Keratinocyte (primary cell): ENCODE results near the gene REEP3. TPM values are rescaled to one million over a fixed set of nuclear protein-coding genes. Genes with fewer than 3 reads are reported as not detected.

Experiments
- DNase-seq: peaks from one replicate; pipeline ENCODE4 v3.0.0-alpha.2; 2011; ENCODE audit warnings: low read depth, missing footprints, low spot score
- FAIRE-seq: peaks from 2 replicates; lab custom pipeline; 2011; peaks lifted over from hg19 to GRCh38; lab: Jason Lieb, UNC
- H2AFZ ChIP-seq: 2 replicates; pipeline ENCODE4 v1.6.0; 2012; ENCODE audit warnings: low read length, control low read depth, inconsistent platforms; ENCODE audit not compliant: control insufficient read depth
- H3K27ac ChIP-seq: 2 replicates; pipeline ENCODE4 v1.5.1; 2011; ENCODE audit warnings: low read length; ENCODE audit not compliant: control insufficient read depth, insufficient read depth
- H3K27me3 ChIP-seq: 3 replicates; pipeline ENCODE4 v1.6.0; 2011; ENCODE audit warnings: low read length; ENCODE audit not compliant: control insufficient read depth, insufficient read depth; ENCODE audit errors: extremely low read depth
- H3K36me3 ChIP-seq, 2 experiments: 2 replicates in 1 of 2; 3 replicates in 1 of 2; pipeline ENCODE4 v1.5.1; 2011; ENCODE audit warnings: low read length in 2 of 2, mild to moderate bottlenecking in 1 of 2; ENCODE audit not compliant: control insufficient read depth in 2 of 2, insufficient read depth in 2 of 2; ENCODE audit errors: extremely low read depth in 1 of 2
- H3K4me1 ChIP-seq: 3 replicates; pipeline ENCODE4 v1.5.1; 2011; ENCODE audit warnings: low read length; ENCODE audit not compliant: control insufficient read depth, insufficient read depth; ENCODE audit errors: extremely low read depth
- H3K4me2 ChIP-seq: 3 replicates; pipeline ENCODE4 v1.6.0; 2011; ENCODE audit warnings: low read depth, low read length; ENCODE audit not compliant: control insufficient read depth, insufficient read depth; ENCODE audit errors: extremely low read depth
- H3K4me3 ChIP-seq, 3 experiments: fragments of 200-600 bp in 1 of 3; sonication (generic) in 1 of 3; 2 replicates in 2 of 3; 3 replicates in 1 of 3; pipeline ENCODE4 v1.5.1; 2011 to 2016; ENCODE audit warnings: low read length in 3 of 3, mild to moderate bottlenecking in 3 of 3, control low read depth in 2 of 3, inconsistent platforms in 1 of 3, low read depth in 1 of 3, mixed read lengths in 1 of 3, mixed run types in 1 of 3, moderate library complexity in 1 of 3; ENCODE audit not compliant: control insufficient read depth in 2 of 3, insufficient read depth in 2 of 3; ENCODE audit errors: extremely low read depth in 1 of 3
- H3K79me2 ChIP-seq: 2 replicates; pipeline ENCODE4 v1.6.0; 2012; ENCODE audit warnings: low read length; ENCODE audit not compliant: control insufficient read depth, insufficient read depth
- H3K9ac ChIP-seq: 3 replicates; pipeline ENCODE4 v1.6.0; 2011; ENCODE audit warnings: low read length; ENCODE audit not compliant: control insufficient read depth, insufficient read depth; ENCODE audit errors: extremely low read depth
- H3K9me1 ChIP-seq: 3 replicates; pipeline ENCODE4 v1.6.0; 2011; ENCODE audit warnings: low read length; ENCODE audit not compliant: control insufficient read depth, insufficient read depth; ENCODE audit errors: extremely low read depth
- H3K9me3 ChIP-seq: 2 replicates; pipeline ENCODE4 v1.5.1; 2012; ENCODE audit warnings: low read depth, low read length; ENCODE audit not compliant: control insufficient read depth
- H4K20me1 ChIP-seq: 3 replicates; pipeline ENCODE4 v1.6.0; 2011; ENCODE audit warnings: low read length; ENCODE audit not compliant: control insufficient read depth, insufficient read depth; ENCODE audit errors: extremely low read depth
- EZH2 ChIP-seq: IDR thresholded peaks from one replicate; pipeline ENCODE4 v1.6.1; 2012; ENCODE audit warnings: inconsistent platforms, mild to moderate bottlenecking, low read length, moderate library complexity
- dilution Hi-C: fragments of 300-500 bp; cut with MboI; formaldehyde crosslinking; loops from one replicate; pipeline ENCODE4 v1.7.0; 2020; ENCODE audit warnings: low sequenced_read_pairs; ENCODE audit not compliant: extremely low pct_ligation_motif_present
- polyA plus RNA-seq, 5 experiments: library from polyadenylated mRNA; depleted of rRNA in 3 of 5; stranded (reverse) in 3 of 5; stranded (forward) in 1 of 5; unstranded in 1 of 5; fragments of >200 nt; gene quantifications; 1 replicate in 1 of 5; 2 replicates in 3 of 5; 3 replicates in 1 of 5; pipeline versions ENCODE4 v1.2.1 to v1.2.3, GENCODE V29; 2011 to 2012; ENCODE audit warnings: missing spikeins in 2 of 5, low read depth in 1 of 5, low replicate concordance in 1 of 5
- TF ChIP-seq, protein P1 (sequence below), 3 experiments: IDR thresholded peaks in 1 of 3; conservative IDR thresholded peaks in 1 of 3; optimal IDR thresholded peaks in 1 of 3; 2 replicates in 2 of 3; 3 replicates in 1 of 3; pipeline versions ENCODE3 to v1.5.1; 2011; ENCODE audit warnings: low read length in 3 of 3, mild to moderate bottlenecking in 3 of 3, moderate library complexity in 2 of 3, control low read depth in 1 of 3, inconsistent platforms in 1 of 3; ENCODE audit not compliant: insufficient read depth in 2 of 3; ENCODE audit errors: extremely low read depth in 1 of 3

REEP3 gene
- polyA plus RNA-seq, 1 donor (not counting 4 experiments of a cell fraction or from before 2014, with no cell fraction given): 52.8 TPM

DNA sequence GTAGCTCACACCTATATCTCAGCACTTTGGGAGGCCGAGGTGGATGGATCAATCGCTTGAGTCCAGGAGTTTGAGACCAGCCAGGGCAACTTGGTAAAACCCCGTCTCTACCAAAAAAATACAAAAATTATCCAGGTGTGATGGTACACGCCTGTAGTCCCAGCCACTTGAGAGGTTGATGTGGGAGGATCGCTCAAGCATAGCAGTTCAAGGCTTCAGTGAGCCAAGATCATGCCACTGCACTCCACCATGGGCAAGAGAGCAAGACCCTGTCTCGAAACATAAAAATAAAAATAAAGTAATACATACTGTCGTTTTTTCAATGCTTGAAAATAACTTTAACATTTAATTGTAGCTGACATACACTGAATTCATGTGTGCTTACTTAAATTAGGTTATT, 57.3 kb downstream of the REEP3 start:
- TF ChIP-seq, protein P1, sequence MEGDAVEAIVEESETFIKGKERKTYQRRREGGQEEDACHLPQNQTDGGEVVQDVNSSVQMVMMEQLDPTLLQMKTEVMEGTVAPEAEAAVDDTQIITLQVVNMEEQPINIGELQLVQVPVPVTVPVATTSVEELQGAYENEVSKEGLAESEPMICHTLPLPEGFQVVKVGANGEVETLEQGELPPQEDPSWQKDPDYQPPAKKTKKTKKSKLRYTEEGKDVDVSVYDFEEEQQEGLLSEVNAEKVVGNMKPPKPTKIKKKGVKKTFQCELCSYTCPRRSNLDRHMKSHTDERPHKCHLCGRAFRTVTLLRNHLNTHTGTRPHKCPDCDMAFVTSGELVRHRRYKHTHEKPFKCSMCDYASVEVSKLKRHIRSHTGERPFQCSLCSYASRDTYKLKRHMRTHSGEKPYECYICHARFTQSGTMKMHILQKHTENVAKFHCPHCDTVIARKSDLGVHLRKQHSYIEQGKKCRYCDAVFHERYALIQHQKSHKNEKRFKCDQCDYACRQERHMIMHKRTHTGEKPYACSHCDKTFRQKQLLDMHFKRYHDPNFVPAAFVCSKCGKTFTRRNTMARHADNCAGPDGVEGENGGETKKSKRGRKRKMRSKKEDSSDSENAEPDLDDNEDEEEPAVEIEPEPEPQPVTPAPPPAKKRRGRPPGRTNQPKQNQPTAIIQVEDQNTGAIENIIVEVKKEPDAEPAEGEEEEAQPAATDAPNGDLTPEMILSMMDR (optimal IDR thresholded peaks at IDR 0.05 in 1 of 3, IDR thresholded peaks at IDR 0.05 in 1 of 3, conservative IDR thresholded peaks at IDR 0.05 in 1 of 3; ENCODE audit: extremely low read depth in 1 of 3, insufficient read depth in 2 of 3, low read length in 3 of 3): no peak
- no peak for TF ChIP-seq EZH2
- H3K27ac ChIP-seq: no peak overlapping the region
- H4K20me1 ChIP-seq: no peaks in the 10 kb centered on the region
- H3K79me2 ChIP-seq: peaks cover 23% of the 10 kb centered on the region
- peaks cover 0 to 3% of the 10 kb centered on the region in 2 experiments for H3K36me3 ChIP-seq
- H3K9ac ChIP-seq: no peak overlapping the region
- no peaks in the 10 kb centered on the region for H3K9me3 ChIP-seq
- no peaks in the 10 kb centered on the region for H3K4me1 ChIP-seq
- FAIRE-seq (no peak), DNase-seq (no peak)
- H3K27me3 ChIP-seq: no peaks in the 10 kb centered on the region
- no peaks in the 10 kb centered on the region for H3K9me1 ChIP-seq
- no peak overlapping the region for H3K4me3 ChIP-seq
- no peak overlapping the region for H3K4me2 ChIP-seq
- dilution Hi-C loops: no loop called here
- H2AFZ ChIP-seq: no peak overlapping the region

DNA sequence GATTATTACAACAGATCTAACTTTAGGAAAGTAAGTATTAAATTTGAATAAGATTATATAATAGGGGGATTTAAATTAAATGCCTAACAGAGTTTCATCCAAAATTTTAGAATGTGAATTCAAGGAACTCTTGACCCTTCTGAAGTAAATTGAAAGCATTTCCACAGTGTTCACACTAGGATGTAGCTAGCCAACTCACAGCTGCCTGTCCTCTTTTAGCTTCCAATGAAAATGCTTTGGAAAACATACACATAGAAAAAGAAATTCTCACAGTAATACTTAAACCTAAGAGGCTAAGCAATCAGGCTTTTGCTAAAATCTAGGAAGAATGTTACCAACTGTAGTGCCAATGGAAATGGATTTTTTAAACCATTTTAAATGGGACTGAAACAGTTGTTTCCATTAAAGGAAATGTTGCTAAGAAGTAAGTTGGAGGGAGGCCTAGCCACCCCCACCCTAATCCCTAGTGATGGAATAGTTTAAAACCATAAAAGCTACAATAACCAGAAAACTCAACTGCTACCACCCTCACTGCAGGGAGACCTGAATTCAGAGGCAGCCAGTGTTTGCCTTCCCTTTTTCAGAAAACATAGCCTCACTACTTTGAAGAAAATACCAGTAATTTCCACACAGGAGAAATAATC, 58.3 kb downstream of the REEP3 start:
- Histone ChIP-seq H3K4me1 (no peaks in the 10 kb centered on the region), H3K27ac (no peak overlapping the region), H3K9me3 (no peaks in the 10 kb centered on the region), H3K9me1 (no peaks in the 10 kb centered on the region), H2AFZ (no peak overlapping the region), H3K4me2 (no peak overlapping the region), H3K36me3 (peaks cover 0 to 3% of the 10 kb centered on the region in 2 experiments), H3K4me3 (no peak overlapping the region), H3K9ac (no peak overlapping the region), H3K27me3 (no peaks in the 10 kb centered on the region), H3K79me2 (peaks cover 25% of the 10 kb centered on the region), H4K20me1 (no peaks in the 10 kb centered on the region)
- FAIRE-seq (no peak), DNase-seq (no peak)
- TF ChIP-seq, protein P1 (optimal IDR thresholded peaks at IDR 0.05 in 1 of 3, IDR thresholded peaks at IDR 0.05 in 1 of 3, conservative IDR thresholded peaks at IDR 0.05 in 1 of 3; ENCODE audit: extremely low read depth in 1 of 3, insufficient read depth in 2 of 3, low read length in 3 of 3): no peak
- TF ChIP-seq EZH2: no peak
- dilution Hi-C loops: no loop called here
